Measurements from ENCODE around the gene PHF21A.
A peak's percentile ranks its signal among the peaks of the same experiment; 100 is the strongest.

The PHF21A gene

DNA sequence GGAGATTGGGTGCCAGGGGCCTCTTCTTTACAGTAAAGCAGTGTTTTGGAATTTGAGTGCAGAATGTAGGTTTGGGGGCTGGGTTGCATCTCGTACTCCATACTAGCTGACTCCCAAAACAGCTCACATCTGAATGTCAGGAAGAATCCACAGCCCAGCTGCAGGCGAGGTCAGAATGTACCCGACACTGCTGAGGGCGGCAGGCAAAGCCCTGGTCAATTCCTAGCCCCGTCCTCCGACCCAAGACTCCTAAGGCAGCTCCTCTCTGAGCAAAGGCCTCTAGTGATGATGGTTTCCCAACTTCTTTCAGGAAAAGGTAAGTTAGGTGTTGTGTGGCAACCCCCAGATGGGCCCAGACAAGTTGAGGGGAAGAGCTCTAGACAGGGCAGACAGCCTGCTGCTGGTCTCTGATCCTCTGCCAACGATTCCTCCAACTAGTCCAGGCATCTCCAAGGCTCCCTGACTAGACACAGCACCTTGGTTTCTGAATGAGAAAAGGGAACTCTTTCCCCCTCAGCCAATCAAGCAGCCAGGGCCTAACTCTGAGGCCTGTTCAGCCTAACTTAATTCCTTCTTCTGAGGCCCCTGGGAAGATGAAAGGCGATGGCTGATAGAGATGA, 190.2 kb downstream of the PHF21A start:
- DNase-seq, result no peak

DNA sequence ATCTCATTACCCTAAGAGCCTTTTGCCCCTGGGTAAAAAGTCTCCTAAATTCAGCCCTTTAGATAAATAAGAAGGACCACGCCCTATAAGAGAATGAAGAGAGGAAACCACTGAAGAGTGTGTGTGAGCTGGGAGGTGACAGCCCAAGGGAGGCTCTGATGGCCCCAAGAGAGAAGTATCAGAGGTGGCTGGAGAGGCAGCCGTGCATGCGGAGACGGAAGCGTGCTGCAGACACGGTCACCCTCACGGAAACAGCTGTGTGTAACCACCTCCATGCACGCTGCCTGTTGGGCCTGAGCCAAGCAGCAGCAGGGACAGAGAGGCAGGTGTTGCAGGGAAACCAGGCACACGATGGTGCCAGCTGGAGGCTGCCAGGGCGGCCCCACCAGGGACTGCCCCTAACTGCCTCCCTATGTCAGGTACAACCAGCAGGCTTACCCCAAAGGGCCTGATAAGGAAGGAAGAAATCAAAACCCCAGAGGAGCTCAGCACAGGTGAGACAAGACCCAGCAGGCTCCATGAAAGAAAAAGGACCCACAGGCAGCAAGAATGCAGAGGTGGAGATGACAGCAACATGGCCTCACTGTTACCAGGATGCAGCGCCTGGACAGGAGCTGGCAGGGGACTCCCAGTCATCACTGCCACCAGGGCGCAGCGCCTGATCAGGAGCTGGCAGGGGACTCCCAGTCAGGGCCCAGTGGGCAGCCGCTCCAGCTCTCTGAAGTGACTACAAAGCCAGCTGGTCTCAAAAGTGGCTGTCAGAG, 191.0 kb downstream of the PHF21A start:
- no peak for DNase-seq

DNA sequence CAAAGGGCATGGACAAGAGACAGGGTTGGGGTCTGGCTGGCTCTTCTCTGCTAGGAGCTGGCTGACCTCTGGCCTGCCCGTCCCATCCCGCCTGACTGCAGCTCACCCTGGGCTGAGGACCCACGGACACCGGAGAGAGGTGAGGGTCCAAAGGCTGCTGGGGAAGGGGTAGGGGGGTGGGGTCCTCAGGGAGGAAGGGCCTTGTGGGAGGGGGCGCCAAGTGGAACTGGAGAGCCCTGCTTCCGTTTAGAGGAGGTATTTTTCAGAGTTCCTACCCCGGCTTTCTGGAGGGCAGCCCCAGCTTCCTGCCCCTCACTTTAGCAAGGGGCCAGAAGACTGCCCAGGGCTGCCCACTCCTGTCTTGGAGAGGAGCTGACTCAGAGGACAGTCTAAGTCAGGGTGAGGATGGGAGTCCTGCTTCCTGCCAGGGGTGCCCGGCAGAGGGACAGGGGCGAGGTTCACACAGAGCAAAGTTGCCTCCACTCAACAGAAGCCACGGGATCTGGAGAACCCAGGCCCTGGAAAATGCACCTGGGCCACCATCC, 191.7 kb downstream of the PHF21A start:
- DNase-seq, result no peak

DNA sequence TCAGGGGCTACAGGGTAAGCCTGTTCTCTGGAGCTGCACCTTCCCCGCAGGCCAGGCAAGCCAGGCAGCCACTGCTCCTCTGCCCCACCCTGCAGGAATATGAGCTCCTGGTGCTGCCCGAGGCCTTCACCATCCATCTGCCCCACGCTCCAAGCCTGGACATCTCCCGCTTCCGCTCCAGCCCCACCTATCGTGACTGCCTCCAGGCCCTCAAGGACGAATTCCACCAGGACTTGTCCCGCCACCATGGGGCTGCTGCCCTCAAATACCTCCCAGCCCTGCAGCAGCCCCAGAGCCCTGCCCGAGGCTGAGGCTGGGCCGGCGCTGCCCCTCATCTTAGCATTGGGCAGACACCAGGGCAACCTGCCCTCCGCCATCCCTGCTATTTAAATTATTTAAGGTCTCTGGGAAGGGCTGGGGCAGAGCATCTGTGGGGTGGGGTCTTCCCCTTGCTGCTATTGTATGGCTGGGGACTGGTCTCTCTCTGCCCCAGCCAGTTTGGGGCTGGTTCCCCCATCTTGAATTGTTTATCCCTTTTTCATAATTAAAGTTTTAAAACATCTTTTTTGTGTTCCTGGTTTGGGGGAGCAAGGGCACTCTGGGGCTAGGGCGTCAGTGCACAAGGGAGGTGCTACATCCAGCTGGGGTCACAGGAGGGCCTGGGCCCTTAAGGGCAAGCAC, 192.6 kb downstream of the PHF21A start:
- no peak for DNase-seq

DNA sequence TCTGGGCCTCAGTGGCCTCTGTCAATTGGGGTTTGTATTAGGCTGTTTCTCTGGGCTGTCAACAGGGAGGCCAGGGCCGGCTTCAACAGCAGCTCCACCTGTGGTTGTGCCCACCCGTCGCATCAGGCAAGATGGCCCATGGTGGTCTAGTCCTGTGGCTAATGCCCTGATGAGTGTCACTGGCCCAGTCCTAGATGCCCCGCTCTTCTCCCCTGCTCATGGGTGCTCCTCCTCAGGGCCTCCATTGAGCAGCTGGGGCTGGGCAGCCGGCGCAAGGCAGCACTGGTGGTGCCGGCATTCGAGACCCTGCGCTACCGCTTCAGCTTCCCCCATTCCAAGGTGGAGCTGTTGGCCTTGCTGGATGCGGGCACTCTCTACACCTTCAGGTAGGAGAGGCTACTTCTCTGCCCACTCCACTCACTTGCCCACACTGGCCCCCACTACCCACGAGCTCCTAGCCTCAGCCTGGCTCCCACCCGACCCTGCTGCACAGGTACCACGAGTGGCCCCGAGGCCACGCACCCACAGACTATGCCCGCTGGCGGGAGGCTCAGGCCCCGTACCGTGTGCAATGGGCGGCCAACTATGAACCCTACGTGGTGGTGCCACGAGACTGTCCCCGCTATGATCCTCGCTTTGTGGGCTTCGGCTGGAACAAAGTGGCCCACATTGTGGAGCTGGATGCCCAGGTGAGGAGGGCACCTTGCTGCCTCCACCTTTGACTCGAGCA, 193.4 kb downstream of the PHF21A start:
- no peak for DNase-seq

DNA sequence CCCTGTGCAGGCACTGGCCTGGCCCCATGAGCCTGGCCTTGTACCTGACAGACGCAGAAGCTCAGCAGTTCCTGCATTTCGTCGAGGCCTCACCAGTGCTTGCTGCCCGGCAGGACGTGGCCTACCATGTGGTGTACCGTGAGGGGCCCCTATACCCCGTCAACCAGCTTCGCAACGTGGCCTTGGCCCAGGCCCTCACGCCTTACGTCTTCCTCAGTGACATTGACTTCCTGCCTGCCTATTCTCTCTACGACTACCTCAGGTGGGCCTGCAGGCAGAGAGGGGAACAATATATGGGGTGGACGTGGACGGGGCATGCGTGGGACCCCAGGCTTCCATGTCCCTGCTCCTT, 193.9 kb downstream of the PHF21A start:
- no peak for DNase-seq

DNA sequence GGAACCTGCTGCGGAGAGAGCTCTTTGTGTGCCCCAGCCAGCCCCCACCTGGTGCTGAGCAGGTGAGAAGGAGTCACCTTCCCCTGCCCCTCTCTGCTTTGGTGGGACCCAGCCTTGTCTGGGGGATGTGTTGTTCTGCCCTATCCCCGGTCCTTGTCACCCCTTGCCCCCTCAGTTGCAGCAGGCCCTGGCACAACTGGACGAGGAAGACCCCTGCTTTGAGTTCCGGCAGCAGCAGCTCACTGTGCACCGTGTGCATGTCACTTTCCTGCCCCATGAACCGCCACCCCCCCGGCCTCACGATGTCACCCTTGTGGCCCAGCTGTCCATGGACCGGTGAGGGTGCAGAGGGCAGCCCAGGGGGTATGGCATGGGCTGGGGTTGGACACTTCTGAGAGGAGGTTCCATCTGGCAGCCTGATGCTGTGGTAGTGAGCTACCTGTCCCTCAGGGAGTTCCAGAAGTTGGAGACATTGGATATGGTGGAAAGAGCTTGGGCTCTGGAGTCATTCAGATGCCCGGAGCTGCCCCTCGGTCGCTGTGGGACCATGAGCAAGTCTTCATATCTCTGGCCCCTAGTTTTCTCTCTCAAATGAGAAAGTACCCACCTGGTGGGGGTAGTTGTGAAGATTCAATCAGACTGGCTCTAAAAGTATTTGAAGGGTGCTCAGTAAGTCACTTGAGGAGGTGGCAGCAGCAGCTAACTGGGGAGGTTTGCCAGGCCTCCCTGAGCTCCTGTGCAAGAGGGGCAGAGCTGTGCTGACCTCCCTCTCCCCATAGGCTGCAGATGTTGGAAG, 194.5 kb downstream of the PHF21A start:
- DNase-seq, result no peak

DNA sequence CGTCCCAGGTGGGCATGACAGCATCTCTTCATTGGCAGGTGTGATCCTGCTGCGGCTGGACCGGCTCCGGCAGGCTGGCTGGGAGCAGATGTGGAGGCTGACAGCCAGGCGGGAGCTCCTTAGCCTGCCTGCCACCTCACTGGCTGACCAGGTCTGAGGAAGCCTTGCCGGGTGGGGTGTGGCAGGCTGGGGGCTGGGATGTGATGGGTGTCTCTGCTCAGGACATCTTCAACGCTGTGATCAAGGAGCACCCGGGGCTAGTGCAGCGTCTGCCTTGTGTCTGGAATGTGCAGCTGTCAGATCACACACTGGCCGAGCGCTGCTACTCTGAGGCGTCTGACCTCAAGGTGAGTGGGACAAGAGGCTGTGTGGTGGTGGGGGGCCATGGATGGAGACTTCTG, 195.3 kb downstream of the PHF21A start:
- DNase-seq, result no peak

DNA sequence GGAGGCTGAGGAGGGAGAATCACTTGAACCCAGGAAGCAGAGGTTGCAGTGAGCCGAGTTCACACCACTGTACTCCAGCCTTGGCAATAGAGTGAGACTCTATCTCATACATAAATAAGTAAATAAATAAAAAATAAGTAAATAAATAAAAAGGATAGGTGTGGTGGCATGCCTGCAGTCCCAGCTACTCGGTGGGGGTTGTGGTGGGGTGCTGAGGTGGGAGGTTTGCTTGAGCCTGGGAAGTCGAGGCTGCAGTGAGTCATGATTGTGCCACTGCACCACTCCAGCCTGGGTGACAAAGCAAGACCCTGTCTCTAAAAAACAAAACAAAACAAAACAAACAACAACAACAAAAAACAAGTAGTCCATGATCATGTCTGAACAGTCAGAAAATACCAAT, 195.7 kb downstream of the PHF21A start:
- no peak for DNase-seq

DNA sequence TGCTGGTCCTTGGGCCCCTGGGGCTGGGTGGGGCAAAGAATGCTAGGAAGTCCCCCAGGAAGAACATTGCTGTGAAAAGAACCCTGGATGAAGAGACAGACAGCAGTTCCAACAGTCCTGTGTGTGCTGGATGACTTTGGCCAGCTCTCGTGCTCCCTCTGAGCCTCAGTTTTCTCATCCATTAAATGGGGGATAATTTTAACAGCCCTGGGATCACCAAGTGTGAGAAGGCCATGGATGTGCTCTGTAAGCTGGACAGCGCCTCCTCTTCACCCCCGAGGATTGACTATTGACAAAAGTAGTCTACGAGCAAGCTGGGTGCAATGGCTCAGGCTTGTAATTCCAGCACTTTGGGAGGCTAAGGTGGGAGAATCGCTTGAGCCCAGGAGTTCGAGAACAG, 196.3 kb downstream of the PHF21A start:
- no peak for DNase-seq

DNA sequence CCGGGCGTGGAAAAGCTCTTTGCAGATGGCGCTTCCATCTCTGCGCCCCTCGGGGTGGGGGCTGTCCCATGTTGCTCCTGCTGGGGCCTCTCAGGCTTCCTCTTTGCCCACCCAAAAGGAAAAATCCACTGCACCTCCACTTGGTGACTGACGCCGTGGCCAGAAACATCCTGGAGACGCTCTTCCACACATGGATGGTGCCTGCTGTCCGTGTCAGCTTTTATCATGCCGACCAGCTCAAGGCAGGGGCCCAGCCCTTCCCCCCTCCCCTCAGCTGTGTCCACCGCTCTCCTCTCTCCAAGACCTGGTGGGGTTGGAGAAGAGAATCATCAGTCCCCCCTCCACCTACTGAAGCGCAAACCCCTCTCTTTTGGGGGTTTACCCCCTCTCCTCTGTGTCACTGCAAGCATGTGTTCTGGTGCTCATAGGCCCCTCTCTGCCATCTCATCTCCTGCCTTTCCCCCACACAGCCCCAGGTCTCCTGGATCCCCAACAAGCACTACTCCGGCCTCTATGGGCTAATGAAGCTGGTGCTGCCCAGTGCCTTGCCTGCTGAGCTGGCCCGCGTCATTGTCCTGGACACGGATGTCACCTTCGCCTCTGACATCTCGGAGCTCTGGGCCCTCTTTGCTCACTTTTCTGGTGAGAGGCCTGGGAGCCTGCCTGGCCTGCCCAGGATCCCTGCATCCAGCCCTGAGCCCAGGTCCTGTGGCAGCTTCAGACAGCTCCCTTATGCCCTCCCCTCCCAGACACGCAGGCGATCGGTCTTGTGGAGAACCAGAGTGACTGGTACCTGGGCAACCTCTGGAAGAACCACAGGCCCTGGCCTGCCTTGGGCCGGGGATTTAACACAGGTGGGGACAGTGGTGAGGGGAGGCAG, 197.0 kb downstream of the PHF21A start:
- DNase-seq, result no peak

DNA sequence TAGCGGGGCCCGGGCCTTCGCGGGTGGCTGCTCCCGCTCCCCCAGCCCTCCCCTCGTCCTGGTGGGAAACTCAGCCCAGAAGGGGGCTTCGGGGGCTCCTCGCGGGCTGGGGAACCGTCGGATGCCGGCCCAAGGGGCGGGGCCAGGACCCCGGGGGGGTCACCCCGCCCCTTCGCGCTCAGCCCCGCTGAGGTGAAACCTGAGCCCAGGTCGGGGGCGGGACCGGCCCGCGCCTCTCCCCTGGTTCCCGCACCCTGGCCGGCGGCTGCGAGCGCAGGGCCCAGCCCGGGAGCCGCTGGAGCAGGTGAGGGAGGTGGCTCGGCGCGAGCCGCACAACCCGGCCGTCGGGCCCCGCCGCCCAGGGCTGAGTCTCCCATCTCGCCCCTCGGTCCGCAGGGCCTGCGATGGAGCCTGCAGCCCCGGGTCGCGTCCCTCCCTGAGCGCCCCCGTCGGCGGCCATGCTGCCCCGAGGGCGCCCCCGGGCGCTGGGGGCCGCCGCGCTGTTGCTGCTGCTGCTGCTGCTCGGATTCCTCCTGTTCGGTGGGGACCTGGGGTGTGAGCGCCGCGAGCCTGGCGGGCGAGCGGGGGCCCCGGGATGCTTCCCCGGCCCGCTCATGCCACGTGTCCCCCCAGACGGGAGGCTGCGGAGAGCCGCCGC, 198.7 kb downstream of the PHF21A start, which contains the start of gene LARGE2:
Gene LARGE2 (plus strand): TSS at position 232 of the 658 bp plus-strand sequence. CDS start 227 bp downstream, at position 459.
- DNase-seq, result peak; percentile 32

DNA sequence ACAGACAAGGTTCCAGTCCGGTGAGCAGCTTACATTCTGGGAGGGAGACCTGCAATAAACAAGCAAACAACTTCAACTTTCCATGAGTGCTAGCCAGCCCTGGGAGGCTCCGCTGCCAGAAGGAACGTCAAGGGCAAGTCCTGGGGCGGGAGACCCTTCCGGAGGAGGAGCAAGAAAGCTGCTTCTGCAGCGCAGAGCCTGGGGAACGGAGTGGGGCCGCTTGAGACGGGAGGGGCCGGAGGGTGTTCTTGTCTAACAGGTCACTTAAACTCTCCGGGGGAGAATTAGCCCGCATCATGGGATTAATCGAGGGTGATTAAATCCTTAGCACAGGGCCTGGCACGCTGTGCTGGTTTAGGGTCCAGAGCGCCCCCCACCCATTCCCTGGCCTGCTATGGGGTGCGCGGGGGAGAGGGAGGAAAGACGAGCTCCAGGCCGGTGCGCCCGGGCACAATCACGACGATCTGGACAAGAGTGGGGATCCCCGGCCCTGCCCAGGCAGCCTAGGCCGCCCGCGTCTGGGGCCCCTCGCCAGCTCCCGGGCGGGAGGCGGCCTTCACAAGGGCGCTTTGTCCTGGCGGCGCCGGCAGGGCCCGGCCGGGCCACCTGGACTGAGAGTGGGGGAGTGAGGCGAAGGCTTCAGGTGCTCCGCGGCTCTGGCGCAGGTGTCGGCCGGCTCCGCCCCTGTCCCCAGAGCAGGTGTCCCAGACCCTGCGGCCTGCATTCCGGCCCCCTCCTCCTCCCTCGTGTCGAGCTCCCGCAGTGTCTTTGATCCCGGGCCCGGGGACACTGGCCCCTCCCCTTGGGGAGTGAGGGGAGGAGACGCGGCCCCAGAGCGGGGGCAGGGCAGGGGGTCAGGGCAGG, 199.5 kb downstream of the PHF21A start:
- peak; percentile 32 for DNase-seq

DNA sequence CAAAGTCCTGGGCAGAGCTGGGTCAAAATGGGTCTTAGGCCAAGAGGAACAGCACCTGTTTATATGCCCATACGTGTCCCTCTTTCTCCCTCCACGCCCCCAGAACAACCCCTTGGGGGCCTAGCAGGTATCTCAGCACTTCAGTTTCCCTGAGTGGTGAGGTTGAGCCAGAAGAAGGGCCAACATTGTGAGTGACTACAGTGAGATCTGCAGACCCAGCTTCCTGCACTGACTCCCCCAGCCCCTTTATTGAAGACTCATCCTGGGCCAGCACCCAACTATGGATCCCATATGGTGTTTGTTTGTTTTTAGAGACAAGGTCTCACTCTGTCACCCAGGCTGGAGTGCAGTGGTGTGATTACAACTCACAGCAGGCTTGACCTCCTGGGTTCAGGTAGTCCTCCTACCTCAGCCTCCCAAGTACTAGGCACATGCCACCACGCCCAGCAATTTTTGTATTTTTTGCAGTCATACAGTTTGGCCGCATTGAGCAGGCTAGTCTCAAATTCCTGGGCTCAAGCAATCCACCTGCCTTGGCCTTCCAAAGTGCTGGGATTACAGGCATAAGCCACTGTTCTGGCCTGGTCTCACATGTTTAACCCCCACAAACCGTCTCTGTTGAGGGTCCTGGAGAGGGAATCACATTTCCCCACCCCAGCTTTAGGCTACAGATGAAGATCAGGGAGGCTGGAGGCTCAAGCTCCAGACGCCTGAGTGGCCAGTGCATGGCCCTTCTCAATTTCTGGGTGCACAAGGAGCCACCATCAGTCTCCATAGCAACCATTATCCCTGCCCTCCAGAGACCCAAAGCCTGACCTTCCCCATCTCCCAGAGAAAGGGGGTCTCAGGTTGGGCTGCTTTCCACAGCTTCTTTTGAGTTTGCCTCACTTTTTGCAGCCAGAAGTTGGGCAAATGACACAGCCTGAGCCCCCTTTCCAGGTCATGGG, 200.4 kb downstream of the PHF21A start:
- peak; percentile 21 for DNase-seq

DNA sequence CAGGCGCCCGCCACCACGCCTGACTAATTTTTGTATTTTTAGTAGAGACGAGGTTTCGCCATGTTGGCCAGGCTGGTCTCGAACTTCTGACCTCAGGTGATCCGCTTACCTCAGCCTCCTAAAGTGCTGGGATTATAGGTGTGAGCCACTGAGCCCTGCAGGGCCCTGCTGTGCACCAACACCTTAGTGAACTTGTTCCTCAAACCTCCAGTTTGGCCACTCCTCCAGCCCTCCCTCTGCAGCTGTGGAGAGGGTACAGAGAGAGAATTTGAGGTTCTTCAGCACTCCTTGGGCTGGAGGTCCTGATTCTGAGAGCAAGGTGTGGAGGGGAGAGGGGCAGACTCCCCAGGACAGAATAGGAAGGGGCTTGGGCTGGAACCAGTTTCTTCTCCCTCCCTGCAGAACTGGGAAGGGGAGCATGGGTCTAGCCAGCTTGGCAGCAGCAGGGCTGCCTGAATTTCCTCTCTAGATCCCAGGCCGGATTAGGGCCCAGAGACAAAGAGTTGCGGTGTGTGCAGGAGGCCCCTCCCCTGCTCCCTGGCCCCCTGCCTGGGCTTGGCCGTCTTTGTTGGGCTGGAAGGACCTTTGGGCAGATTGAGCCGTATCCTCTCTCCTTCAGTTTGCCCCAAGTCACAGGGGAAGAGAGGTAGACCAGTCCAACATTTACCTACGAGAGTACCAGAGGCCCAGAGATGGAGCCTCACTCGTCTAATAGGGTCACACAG, 201.3 kb downstream of the PHF21A start:
- DNase-seq, result peak; percentile 26

DNA sequence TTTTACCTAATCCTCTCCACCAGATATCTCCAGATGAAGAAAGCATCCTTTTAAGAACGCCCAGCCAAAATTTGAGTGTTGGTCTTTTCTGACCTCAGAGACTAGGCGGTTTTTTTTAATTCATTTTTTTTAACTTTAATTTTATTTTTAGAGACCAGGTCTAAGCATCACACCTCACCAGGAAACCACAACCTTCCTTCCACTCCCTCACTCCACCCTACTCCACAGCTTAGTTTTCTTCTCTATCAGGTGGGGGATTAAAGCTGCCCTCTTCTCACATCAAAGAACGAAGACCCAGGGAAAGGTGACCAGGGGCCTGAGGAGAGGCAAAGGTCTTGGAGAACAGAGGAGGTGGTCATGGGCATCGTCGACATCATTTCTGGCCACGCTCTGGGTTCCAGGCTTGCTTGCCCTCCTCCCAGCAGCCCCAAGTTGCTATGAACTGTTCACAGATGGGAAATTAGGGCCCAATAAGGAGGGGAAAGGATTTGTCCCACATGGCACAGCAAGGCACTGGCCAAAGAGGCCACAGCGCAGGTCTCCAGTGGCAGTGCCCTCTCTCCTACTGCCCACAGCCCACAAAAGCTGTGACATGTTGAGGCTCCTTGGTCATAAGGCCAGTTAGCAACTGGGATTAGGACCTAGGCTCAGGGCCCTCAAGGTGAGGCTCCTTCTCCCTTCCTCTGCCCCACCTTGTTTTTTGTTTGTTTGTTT, 202.1 kb downstream of the PHF21A start:
- DNase-seq, result peak; percentile 21

DNA sequence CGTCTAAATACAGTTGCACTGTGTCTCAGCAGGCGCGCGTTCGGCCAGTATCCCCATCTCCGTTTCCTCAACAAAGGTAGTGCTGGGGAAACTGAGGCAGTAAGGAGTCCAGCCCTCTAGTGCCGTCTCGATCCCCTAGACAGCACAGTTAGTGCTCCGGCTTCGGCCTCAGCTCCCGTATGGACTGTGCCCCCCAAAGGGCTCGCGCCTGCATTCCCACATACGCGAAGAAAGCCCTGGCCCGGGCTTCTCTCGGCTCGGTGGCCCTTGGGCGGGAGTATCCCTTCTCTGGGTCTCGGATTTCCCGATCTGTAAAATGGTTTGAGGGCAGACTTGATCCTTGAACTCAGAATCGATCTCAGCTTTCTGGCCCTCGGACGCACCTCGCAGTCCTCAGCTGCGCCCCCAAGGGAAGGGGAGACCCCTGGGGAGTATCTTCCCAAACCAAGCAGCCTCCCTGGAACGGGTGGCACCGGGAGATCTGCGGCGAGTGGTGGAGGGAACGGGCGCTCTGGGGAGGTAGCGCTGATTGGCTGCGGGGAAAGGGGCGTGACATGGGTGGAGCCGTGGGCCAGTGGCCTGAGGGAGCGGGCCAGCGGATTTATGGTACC, 202.8 kb downstream of the PHF21A start:
- peak; percentile 77 for DNase-seq

Measured in activated CD4-positive, CD25-positive, alpha-beta regulatory T cell treated with anti-CD3 and anti-CD28 coated beads, Interleukin-2, amount 50 U/mL, for 72 hours (primary cell).